ENCODE measurements around the gene JAKMIP2. TPM values are rescaled to one million over a fixed set of nuclear protein-coding genes. Genes with fewer than 3 reads are reported as not detected.
"Not testable (repeated sequence)": the region's sequence is repeated elsewhere in the genome, so short reads cannot be mapped to it uniquely, and the experiment has no call there.

The JAKMIP2 gene
- total RNA-seq, 1 donor from 2014 or later: 0.12 TPM

DNA sequence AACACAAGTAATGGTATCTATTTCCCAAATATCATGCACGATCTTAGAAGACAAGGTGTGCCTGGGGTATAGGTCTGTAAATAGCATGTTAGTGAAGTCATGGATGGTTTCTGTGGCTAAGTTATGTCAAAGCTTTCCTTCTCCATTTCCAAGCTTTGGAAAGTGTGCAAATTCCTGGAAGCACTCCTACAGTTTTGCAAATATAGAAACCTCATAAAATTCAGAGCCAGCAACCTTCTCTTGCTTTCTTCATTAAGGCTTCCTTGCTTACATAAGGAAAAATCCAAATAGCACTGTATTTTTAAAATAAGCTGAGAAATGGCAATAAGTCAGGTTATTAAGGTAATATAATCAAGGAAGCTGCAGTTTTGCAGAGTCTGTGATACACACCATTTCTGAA, 138.1 kb downstream of the JAKMIP2 start:
- ATAC-seq: no peak

DNA sequence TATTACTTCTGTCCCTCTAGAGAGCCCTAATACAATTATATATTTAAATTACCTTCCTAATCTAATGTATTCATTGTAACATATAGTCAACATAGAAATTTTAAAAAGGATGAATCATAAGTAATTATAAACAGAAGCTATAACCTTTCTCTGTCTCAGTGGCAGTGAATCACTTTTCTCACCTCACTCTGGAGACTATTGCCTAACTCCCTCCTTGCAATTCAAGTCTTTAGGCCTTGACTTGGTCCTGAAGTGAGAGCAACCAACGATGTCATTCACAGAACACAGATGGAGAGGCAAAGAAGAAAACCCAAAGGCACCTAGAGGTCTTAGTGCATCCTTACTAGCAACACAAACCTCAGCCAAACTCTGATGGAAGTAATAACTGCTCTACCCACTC, 139.4 kb downstream of the JAKMIP2 start:
- ATAC-seq: peak; percentile 60

DNA sequence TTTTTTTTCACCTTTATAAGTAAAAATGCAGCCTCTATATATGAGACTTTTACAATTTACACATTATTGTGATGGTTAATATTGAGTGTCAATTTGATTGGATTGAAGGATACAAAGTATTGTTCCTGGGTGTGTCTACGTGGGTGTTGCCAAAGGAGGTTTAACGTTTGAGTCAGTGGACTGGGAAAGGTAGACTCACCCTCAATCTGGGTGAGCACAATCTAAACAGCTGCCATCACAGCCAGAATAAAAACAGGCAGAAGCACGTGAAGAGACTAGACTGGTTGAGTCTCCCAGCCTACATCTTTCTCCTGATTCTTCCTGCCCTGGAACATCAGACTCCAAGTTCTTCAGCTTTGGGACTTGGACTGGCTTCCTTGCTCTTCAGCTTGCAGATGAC, 139.9 kb downstream of the JAKMIP2 start:
- no peak for ATAC-seq

DNA sequence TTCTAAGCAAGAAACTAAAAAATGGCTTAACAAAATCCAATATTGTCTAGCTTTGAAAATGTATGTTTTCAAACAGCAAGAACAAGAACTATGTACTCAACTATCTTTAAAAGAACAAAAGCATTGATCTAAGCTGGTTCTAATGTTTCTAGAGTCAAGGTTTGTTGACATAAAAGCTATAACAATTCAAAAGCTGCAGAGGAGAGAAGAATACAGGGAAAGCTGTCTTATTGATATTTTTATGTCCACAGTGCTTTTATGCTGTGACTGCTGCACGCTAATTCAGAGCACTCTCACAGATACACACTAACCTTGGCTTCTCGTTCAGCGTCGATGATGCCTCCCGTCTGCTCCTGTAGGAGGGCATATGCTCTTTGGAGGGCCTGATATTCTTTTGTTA, 143.2 kb downstream of the JAKMIP2 start:
- ATAC-seq: no peak

DNA sequence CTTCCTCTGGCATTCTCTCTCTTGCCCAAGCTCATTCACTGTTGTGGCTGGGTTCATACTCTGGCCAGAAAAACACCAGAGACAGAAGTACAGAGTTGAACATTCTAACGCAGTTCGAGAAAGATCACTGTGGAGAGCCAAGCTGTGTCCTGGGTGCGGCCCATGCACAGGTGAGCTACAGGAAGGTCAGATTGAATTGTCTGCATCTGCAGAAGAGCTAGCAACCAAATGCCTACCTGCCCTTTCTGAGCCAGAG, 145.9 kb downstream of the JAKMIP2 start:
- ATAC-seq: no peak

DNA sequence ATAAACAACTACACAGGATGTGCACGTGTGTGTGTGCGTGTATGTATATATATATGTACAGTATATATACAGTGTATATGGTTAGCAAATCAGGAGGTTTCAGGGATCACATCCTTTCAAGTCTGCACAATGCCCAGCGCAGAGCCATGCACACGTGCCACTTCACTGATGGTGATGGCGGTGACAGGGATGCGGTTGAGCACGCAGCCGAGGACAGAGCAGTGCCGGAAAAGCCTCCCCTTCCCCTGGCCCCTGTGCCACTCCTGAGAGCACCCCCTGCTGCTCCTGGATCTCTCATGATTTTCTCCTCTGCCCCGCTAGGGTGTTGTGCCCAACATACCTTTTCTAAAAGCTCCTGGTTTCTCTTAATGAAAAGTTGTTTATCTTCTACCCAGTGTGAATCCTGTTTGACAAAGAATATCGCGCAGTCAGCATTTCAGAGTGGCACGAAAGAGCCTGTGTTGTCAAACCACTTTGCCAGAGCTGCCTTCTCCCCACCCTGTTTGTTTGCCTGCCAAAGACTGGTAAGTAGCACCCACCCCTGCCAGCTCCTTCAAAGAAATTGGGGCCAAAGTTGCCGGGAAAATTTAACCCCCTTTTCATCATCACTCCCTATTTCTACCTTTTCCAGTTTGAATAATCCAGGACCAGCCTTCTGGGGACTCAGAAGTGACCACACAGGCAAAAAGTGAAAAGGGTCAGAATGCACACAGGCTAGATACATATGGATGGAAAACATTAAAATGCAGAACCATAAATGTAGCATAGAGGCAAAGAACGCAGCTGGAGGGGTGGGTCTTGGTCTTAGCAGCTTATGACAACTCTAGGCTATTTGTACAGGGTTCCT, 146.4 kb downstream of the JAKMIP2 start:
- peak; percentile 10 for ATAC-seq

DNA sequence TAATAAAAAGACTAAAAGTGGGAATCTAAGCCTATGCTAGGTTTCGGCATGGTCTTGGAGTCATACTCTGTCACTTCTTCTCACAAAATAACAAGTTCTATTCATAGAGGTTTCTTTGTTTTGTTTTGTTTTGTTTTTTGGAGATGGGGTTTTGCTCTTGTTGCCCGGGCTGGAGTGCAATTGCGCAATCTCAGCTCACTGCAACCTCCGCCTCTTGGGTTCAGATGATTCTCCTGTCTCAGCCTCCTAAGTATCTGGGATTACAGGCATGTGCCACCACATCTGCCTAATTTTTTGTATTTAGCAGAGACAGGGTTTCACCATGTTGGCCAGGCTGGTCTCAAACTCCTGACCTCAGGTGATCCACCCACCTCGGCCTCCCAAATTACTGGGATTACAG, 147.1 kb downstream of the JAKMIP2 start:
- not testable (repeated sequence) for ATAC-seq

GRCh38 chr5:147633173-147633572, 149.4 kb downstream of the JAKMIP2 start:
- ATAC-seq: no peak

DNA sequence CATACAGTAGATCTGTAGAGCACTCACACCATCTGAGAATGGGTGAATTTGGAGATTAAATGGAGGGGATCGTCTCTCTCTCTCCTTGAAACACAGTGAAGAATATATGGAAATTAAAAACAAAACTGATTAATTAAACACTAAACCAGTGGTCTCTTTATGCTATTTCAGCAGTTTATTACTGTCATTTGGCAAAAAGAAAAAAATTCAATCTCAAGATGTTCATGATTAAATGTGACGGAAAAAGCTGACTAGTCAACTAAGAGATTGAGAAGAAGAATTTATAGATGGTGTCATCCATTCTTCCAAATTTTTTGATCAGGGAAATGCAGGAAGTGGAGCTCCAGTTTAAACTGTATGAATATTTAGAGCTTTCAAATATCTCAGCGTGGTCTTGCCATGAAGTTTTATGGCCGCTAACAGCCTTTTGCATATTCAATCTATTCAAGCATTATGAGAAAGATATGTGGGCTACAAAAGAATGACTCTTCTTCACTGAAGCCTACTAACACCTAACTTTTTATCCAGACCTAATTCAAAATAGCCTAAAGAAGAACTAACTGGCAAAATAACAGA, 151.0 kb downstream of the JAKMIP2 start:
- no peak for ATAC-seq

GRCh38 chr5:147629196-147629595, 153.3 kb downstream of the JAKMIP2 start:
- no peak for ATAC-seq

GRCh38 chr5:147628058-147628895, 154.3 kb downstream of the JAKMIP2 start:
- ATAC-seq: peak; percentile 77

DNA sequence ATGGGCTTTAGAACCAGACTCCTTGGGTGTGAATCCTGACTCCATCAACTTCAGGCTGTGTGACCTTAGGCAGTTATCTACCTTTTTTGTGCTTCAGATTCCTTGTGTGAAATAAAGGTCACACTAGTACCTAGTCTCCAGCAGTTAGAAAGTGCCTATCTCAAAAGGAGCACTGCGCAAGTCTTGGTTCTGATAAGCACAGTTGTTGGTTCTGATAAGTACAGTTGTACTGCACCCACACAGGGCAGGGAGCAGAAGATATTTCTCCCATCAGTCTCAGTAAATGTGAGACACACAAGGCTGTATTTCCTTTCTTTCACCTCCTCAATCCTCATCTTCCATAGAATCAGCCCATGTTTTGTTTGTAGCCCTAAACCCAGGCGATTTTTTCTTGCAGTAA, 156.1 kb downstream of the JAKMIP2 start:
- ATAC-seq: no peak

GRCh38 chr5:147621016-147621415, 161.5 kb downstream of the JAKMIP2 start:
- no peak for ATAC-seq

DNA sequence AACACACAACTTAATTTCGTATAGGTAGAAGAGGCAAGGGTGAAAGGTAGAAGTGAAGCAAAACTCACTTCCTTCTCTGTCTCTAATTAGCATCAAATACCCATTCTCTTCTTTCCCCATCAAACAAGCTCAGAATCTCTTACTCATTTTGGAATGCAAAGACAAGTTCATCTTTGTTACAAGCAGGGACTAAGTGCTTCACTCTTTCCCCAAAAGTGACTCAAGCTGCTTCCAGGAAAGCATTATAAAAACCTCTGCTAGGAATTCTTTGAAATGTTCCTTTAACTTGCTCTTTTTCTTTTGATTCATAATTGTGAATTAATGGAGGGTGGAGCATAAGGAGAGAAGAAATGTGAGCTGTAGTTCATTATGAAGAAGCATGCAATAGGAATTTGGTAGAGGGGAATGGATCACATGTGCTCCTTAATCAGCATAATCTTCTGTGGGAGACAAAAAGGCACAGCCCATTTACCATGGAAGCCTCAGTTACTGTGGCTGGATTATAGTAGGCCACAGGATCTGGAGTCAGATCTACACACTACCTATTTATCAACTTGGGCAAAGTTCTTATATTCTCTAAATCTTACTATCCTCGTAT, 163.1 kb downstream of the JAKMIP2 start:
- ATAC-seq: no peak

GRCh38 chr5:147617711-147618350, 164.7 kb downstream of the JAKMIP2 start:
- ATAC-seq: no peak

- ATAC-seq: no peak
Measured at GRCh38 chr5:147617191-147617606, 165.3 kb downstream of the JAKMIP2 start.

- no peak for ATAC-seq
Measured at GRCh38 chr5:147616421-147616820, 166.1 kb downstream of the JAKMIP2 start.

DNA sequence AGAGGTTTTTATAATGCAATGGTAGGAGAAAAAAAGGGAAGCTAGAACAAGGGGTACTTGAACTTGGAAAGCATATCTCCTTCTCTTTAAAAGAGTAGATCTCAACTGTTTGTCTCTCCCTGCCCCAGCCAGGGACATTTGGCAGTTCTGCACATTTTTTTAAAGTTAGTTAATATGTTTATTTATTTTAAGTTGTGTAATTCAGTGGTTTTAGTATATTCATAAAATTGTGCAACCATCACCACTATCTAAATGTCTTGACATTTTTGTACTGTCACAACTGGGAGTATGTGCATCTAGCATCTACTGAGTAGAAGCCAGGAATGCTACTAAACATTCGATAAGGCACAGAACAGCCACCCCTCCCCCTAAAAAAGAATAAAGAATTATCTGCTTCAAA, 169.2 kb downstream of the JAKMIP2 start:
- ATAC-seq: no peak

DNA sequence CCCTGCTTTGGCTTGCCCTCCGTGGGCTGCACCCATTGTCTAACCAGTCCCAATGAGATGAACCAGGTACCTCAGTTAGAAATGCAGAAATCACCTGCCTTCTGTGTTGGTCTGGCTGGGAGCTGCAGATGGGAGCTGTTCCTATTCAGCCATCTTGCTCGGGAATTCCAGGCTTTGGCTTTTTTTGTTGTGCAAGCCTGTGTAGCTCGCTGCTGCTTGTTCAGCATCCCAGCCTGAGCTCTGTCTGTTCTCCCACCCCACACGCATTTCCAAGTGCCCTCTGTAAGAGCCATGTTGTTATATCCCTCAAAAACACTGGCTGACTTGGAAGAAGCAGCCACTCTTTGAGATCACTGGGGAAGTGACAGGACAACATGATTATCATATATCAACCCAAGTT, 171.0 kb downstream of the JAKMIP2 start:
- ATAC-seq: no peak

DNA sequence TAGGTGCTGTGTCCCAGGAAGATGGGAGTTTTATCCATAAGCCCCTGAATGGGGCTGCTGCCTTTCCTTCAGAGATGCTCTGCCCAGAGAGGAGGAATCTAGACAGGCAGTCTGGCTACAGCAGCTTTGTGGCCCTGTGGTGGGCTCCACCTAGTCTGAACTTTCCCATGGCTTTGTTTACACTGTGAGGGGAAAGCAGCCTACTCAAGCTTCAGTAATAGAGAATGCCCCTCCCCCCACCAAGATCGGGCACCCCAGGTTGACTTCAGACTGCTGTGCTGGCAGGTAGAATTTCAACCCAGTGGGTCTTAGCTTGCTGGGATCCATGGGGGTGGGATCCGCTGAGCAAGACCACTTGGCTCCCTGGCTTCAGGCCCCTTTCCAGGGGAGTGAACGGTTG, 171.7 kb downstream of the JAKMIP2 start:
- ATAC-seq: no peak

DNA sequence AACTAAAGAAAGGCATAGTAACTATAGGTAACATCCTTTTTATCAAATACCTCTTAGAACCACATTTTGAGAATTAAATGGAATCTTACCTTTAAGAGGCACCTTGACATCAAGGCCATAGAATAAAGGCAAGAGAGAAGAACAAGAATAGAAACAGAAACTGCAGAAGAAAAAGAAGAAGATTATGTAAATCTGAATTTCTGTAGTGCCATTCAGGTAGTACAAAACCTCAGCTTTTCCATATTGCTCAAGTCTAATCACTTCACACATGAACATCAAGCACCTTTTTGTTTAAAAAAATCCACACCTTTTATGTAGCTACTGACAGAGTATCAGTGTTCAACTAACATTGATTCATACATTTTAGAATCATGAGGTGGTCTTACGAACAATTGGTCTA, 180.9 kb downstream of the JAKMIP2 start:
- ATAC-seq: no peak

GRCh38 chr5:147591120-147591519, 191.4 kb downstream of the JAKMIP2 start:
- ATAC-seq: no peak

DNA sequence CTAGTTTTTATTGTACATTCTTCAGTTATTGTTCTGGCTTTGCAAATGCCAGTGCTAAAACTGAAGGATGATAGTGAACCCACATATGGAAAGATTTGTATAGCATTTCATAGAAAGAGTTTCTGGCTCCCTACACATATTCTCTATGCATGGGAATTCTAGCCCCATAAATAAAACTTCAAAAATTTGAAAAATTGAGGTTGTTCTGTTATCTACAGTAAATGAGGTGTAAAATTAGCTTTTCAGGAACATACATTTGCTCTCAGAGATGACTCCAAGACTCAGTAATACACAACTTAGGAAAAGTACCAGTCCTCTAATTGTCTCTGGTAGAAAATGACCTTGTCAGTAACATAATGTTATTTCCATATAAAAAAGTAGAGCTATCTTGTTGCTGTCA, 192.4 kb downstream of the JAKMIP2 start:
- ATAC-seq: no peak

Data from esophagus mucosa (tissue), 1 donor.